Panc1 (cell line): ENCODE data around the gene SEMG2. TPM values are rescaled to one million over a fixed set of nuclear protein-coding genes. Genes with fewer than 3 reads are reported as not detected.

Experiments used
- ATAC-seq: fragments of 200-7000 bp; cut with Tn5 transposase; 2 replicates; pipeline ENCODE4 v1.9.1; 2020; ENCODE audit warnings: mild to moderate bottlenecking, moderate library complexity
- BruUV-seq: library from RNA; stranded (reverse); fragments of 400-500 nt; replicated peaks from 2 replicates; lab custom pipeline; 2021; lab: Mats Ljungman, UMichigan
- CTCF ChIA-PET: fragments of 300-600 bp; sonication (Branson Sonifier 250); formaldehyde crosslinking; loops from one replicate; lab custom pipeline; 2022; ENCODE audit warnings: antibody characterized with exemption; lab: Charles Lee
- POLR2A ChIA-PET: fragments of 300-600 bp; sonication (Branson Sonifier 250); formaldehyde crosslinking; loops from one replicate; lab custom pipeline; 2022; ENCODE audit warnings: antibody characterized with exemption; lab: Charles Lee
- DNase-seq: peaks from one replicate; pipeline ENCODE4 v3.0.0-alpha.2; 2010; ENCODE audit warnings: low read depth, low spot score
- H3K27ac ChIP-seq: 2 replicates; pipeline ENCODE4 v1.5.1; 2011; ENCODE audit warnings: mild to moderate bottlenecking, low read length, inconsistent platforms
- H3K27me3 ChIP-seq: fragments of 200-500 bp; sonication (Bioruptor generic); 2 replicates; pipeline ENCODE4 v1.6.0; 2014; ENCODE audit warnings: low read length, inconsistent platforms; ENCODE audit not compliant: control insufficient read depth, insufficient read depth
- H3K36me3 ChIP-seq: fragments of 200-500 bp; sonication (Bioruptor generic); 2 replicates; pipeline ENCODE4 v1.5.1; 2014; ENCODE audit warnings: inconsistent platforms, mild to moderate bottlenecking, low read length, moderate library complexity; ENCODE audit not compliant: control insufficient read depth, insufficient read depth
- H3K4me1 ChIP-seq: 2 replicates; pipeline ENCODE4 v1.5.1; 2011; ENCODE audit warnings: inconsistent platforms, mild to moderate bottlenecking, low read length, moderate library complexity; ENCODE audit not compliant: control insufficient read depth, insufficient read depth
- H3K4me3 ChIP-seq, 2 experiments: 2 replicates each; pipeline ENCODE4 v1.5.1; 2011 to 2012; ENCODE audit warnings: low read depth in 2 of 2, low read length in 2 of 2, mild to moderate bottlenecking in 2 of 2, inconsistent platforms in 1 of 2, moderate library complexity in 1 of 2
- H3K9me3 ChIP-seq: fragments of 200-500 bp; sonication (Bioruptor generic); 2 replicates; pipeline ENCODE4 v1.5.1; 2014; ENCODE audit warnings: low read depth, mild to moderate bottlenecking, inconsistent platforms, low read length, moderate library complexity; ENCODE audit not compliant: control insufficient read depth, insufficient read depth
- POLR2AphosphoS5 ChIP-seq: IDR thresholded peaks from 2 replicates; pipeline ENCODE4 v1.6.1; 2012; ENCODE audit warnings: mild to moderate bottlenecking, low read depth, low read length, moderate library complexity
- SIN3A ChIP-seq: IDR thresholded peaks from 2 replicates; pipeline ENCODE4 v1.6.1; 2012; ENCODE audit warnings: low read depth, mild to moderate bottlenecking, low read length, moderate library complexity, borderline replicate concordance; ENCODE audit not compliant: insufficient read depth
- TCF7L2 ChIP-seq: IDR thresholded peaks from 2 replicates; pipeline ENCODE4 v1.6.1; 2011; ENCODE audit warnings: mild to moderate bottlenecking, low read depth, low read length, inconsistent platforms
- in situ Hi-C: cut with HindIII; loops from 2 replicates; pipeline ENCODE4 v1.10.0; 2016; ENCODE audit warnings: low sequenced_read_pairs, low pct_unique_long_range_greater_than_20kb
- intact Hi-C: fragments of 100-400 bp; cut with micrococcal nuclease; formaldehyde crosslinking; loops from one replicate; pipeline ENCODE4 v1.10.0; 2022; ENCODE audit not compliant: unreplicated experiment
- total RNA-seq: library from RNA; stranded (reverse); gene quantifications from one replicate; pipeline ENCODE4 v1.2.1, GENCODE V29; 2021; ENCODE audit not compliant: unreplicated experiment
- TF ChIP-seq, protein P1 (sequence below), 2 experiments: IDR thresholded peaks; 2 replicates each; pipeline ENCODE4 v1.6.1; 2011 to 2012; ENCODE audit warnings: low read depth in 2 of 2, control low read depth in 1 of 2, low read length in 1 of 2, mild to moderate bottlenecking in 1 of 2, moderate library complexity in 1 of 2; ENCODE audit not compliant: insufficient read depth in 1 of 2
- TF ChIP-seq, protein P2 (sequence below): fragments of 450-650 bp; IDR thresholded peaks from 2 replicates; pipeline ENCODE4 v1.5.1; 2017; ENCODE audit warnings: mild to moderate bottlenecking

The SEMG2 gene
- total RNA-seq, 1 experiment from 2014 or later: not detected

DNA sequence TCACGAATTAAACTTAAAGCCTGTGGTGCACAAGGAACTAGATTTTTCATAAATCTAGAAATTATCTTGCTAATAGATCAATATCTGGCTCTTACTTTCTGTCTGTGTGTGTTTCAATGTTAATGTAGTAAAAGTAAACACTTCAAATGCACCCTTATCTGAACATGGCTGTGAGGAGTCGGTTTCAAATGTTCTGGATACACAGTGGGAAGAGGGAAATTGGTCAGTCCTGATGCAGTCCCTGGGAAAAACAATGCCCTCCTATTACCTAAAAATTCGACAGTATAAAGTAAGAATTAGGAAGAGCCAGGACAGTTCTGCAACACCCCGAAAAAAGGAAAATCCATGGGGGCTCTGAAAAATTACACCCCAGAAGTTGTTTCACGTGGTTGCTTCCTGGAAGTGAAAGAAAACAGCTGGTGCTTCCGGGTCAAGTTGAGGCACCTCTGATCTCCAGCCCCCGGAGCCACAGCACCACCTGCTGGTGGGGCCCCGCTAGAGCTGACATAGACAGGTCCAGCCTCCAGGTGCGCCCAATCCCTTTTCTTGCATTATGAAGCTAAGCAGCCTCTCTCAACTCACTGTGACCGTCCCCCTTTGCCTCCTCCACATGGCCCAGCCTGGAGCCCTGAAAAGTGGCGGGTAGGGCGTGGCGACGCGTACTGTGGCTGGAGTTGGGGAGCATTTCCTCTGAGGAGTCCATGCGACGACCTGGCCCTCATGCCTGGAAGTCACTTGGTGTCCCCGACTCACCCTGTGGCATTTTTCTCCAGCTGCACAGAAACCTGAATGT is 8.3 kb downstream of the SEMG2 start:
- no peak for DNase-seq
- intact Hi-C loops: loop anchor here (5.0 kb wide), 2 partner anchors 38 to 107 kb away; partner anchors contain the start of gene WFDC12
- TF ChIP-seq, protein P1, sequence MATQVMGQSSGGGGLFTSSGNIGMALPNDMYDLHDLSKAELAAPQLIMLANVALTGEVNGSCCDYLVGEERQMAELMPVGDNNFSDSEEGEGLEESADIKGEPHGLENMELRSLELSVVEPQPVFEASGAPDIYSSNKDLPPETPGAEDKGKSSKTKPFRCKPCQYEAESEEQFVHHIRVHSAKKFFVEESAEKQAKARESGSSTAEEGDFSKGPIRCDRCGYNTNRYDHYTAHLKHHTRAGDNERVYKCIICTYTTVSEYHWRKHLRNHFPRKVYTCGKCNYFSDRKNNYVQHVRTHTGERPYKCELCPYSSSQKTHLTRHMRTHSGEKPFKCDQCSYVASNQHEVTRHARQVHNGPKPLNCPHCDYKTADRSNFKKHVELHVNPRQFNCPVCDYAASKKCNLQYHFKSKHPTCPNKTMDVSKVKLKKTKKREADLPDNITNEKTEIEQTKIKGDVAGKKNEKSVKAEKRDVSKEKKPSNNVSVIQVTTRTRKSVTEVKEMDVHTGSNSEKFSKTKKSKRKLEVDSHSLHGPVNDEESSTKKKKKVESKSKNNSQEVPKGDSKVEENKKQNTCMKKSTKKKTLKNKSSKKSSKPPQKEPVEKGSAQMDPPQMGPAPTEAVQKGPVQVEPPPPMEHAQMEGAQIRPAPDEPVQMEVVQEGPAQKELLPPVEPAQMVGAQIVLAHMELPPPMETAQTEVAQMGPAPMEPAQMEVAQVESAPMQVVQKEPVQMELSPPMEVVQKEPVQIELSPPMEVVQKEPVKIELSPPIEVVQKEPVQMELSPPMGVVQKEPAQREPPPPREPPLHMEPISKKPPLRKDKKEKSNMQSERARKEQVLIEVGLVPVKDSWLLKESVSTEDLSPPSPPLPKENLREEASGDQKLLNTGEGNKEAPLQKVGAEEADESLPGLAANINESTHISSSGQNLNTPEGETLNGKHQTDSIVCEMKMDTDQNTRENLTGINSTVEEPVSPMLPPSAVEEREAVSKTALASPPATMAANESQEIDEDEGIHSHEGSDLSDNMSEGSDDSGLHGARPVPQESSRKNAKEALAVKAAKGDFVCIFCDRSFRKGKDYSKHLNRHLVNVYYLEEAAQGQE (IDR thresholded peaks at IDR 0.05; ENCODE audit: insufficient read depth in 1 of 2, low read depth in 2 of 2, low read length in 1 of 2): no peak
- no peak for TF ChIP-seq SIN3A
- TF ChIP-seq, protein P2, sequence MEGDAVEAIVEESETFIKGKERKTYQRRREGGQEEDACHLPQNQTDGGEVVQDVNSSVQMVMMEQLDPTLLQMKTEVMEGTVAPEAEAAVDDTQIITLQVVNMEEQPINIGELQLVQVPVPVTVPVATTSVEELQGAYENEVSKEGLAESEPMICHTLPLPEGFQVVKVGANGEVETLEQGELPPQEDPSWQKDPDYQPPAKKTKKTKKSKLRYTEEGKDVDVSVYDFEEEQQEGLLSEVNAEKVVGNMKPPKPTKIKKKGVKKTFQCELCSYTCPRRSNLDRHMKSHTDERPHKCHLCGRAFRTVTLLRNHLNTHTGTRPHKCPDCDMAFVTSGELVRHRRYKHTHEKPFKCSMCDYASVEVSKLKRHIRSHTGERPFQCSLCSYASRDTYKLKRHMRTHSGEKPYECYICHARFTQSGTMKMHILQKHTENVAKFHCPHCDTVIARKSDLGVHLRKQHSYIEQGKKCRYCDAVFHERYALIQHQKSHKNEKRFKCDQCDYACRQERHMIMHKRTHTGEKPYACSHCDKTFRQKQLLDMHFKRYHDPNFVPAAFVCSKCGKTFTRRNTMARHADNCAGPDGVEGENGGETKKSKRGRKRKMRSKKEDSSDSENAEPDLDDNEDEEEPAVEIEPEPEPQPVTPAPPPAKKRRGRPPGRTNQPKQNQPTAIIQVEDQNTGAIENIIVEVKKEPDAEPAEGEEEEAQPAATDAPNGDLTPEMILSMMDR: peak; percentile 84

DNA sequence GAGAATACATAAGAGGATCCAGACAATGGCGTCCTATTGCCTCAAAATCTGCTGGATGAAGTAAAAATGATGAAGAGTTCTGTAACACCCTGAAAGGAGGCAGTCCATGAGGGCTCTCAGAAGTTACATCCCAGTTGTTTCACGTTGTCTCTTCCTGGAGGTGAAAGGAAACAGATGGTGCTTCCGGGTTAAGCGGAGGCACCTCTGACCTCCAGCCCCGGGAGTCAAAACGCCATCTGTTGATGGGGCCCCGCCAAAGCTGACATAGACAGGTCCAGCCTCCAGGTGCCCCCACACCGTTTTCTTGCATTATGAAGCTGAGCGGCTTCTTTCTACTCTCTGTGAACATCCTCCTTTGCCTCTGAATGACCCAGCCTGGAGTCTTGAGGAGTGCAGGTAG is 9.5 kb downstream of the SEMG2 start:
- ChIA-PET POLR2A (no interaction called here), CTCF (no interaction called here)
- Histone ChIP-seq H3K4me1 (no peaks in the 10 kb centered on the region), H3K4me3 (no peak overlapping the region), H3K27ac (no peak overlapping the region), H3K36me3 (no peaks in the 10 kb centered on the region), H3K27me3 (peaks cover 18% of the 10 kb centered on the region), H3K9me3 (no peaks in the 10 kb centered on the region)
- in situ Hi-C loops (no loop called here), intact Hi-C loops (no loop called here)
- no peak for TF ChIP-seq TCF7L2
- TF ChIP-seq, protein P1 (IDR thresholded peaks at IDR 0.05; ENCODE audit: insufficient read depth in 1 of 2, low read depth in 2 of 2, low read length in 1 of 2): no peak
- TF ChIP-seq, protein P2: no peak
- no peak for TF ChIP-seq SIN3A
- no peak for TF ChIP-seq POLR2AphosphoS5
- DNase-seq: no peak
- BruUV-seq: no TSS peak
- no peak for ATAC-seq

More for the DNA sequence above, 8.3 kb downstream of the SEMG2 start:
- peak overlapping the region in 1 of 2 experiments; percentile 14; a peak in 2 of 4 replicates for H3K4me3 ChIP-seq
- peak; percentile 73 for ATAC-seq
- H3K4me1 ChIP-seq: no peaks in the 10 kb centered on the region
- peaks cover 18% of the 10 kb centered on the region for H3K27me3 ChIP-seq
- ChIA-PET POLR2A (no interaction called here), CTCF (interaction anchor here (0.5 kb wide), 1 partner anchor 71 kb away, joined by 7 read pairs; no protein-coding TSS in a partner anchor)
- no TSS peak for BruUV-seq
- in situ Hi-C loops: no loop called here
- H3K27ac ChIP-seq: no peak overlapping the region
- no peaks in the 10 kb centered on the region for H3K36me3 ChIP-seq
- H3K9me3 ChIP-seq: no peaks in the 10 kb centered on the region
